Chondrocyte (in vitro differentiated cells): ENCODE data around the gene BCAR3. TPM values are rescaled to one million over a fixed set of nuclear protein-coding genes. Genes with fewer than 3 reads are reported as not detected.

ENCODE experiments used
- DNase-seq: peaks from one replicate; pipeline ENCODE4 v3.0.0; 2021; ENCODE audit warnings: mixed read lengths, low spot score
- H3K27ac Mint-ChIP-seq: one replicate; pipeline ENCODE4 v1.8.0; 2021; ENCODE audit warnings: mild to moderate bottlenecking, moderate library complexity, mixed read lengths; ENCODE audit not compliant: unreplicated experiment
- H3K27me3 Mint-ChIP-seq: 2 replicates; pipeline ENCODE4 v1.8.0; 2021; ENCODE audit warnings: low read depth, mixed read lengths
- H3K36me3 Mint-ChIP-seq: 2 replicates; pipeline ENCODE4 v1.8.0; 2021; ENCODE audit warnings: low read depth, mixed read lengths
- H3K4me1 Mint-ChIP-seq: 2 replicates; pipeline ENCODE4 v1.8.0; 2021; ENCODE audit warnings: low read depth, mild to moderate bottlenecking, mixed read lengths
- H3K4me3 Mint-ChIP-seq: one replicate; pipeline ENCODE4 v1.8.0; 2021; ENCODE audit warnings: mild to moderate bottlenecking, moderate library complexity, mixed read lengths; ENCODE audit not compliant: unreplicated experiment
- H3K9me3 Mint-ChIP-seq: 2 replicates; pipeline ENCODE4 v1.8.0; 2021; ENCODE audit warnings: low read depth, mixed read lengths
- total RNA-seq: library from RNA; stranded (reverse); gene quantifications from 3 replicates; pipeline ENCODE4 v1.2.1, GENCODE V29; 2021
- TF ChIP-seq, protein P1 (sequence below): fragments of 200-600 bp; sonication (generic); IDR thresholded peaks from 2 replicates; pipeline ENCODE4 v1.5.0; 2021; ENCODE audit warnings: antibody characterized with exemption, mild to moderate bottlenecking, moderate library complexity

BCAR3 gene
- total RNA-seq, 1 donor from 2014 or later: 18.5 TPM

DNA sequence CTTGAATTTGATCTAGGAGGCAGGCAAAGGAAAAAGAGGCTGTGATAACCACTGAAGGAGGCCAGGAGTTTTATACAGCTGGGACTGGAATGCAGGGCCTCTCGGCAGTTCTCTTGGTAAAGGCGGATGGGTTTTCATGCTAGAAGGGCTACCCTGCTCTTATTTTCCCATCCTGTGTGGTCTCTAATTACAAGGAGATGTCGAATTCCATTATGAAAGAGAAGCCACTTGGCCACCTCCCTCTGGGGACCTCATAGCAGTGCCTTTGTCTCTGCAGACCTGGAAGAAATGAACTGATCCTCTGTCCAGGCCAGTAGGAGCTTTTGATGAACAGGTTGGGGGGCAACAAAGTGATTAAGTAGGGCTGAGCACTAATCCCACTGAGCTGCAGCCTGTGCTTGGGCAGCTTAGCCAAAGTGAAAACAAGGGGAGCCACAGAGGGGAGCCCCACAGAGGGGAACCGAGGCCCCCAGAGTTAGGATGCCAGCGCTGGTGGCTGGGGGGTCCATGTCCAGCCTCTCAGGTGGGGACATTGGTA is 42.2 kb upstream of the BCAR3 start:
- no peak overlapping the region for H3K27ac Mint-ChIP-seq
- H3K9me3 Mint-ChIP-seq: no peaks in the 10 kb centered on the region
- H3K36me3 Mint-ChIP-seq: no peaks in the 10 kb centered on the region
- DNase-seq: no peak
- TF ChIP-seq, protein P1, sequence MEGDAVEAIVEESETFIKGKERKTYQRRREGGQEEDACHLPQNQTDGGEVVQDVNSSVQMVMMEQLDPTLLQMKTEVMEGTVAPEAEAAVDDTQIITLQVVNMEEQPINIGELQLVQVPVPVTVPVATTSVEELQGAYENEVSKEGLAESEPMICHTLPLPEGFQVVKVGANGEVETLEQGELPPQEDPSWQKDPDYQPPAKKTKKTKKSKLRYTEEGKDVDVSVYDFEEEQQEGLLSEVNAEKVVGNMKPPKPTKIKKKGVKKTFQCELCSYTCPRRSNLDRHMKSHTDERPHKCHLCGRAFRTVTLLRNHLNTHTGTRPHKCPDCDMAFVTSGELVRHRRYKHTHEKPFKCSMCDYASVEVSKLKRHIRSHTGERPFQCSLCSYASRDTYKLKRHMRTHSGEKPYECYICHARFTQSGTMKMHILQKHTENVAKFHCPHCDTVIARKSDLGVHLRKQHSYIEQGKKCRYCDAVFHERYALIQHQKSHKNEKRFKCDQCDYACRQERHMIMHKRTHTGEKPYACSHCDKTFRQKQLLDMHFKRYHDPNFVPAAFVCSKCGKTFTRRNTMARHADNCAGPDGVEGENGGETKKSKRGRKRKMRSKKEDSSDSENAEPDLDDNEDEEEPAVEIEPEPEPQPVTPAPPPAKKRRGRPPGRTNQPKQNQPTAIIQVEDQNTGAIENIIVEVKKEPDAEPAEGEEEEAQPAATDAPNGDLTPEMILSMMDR: no peak
- H3K4me1 Mint-ChIP-seq: peaks cover 28% of the 10 kb centered on the region
- H3K4me3 Mint-ChIP-seq: no peak overlapping the region
- no peaks in the 10 kb centered on the region for H3K27me3 Mint-ChIP-seq

- no peaks in the 10 kb centered on the region for H3K9me3 Mint-ChIP-seq
- TF ChIP-seq, protein P1: no peak
- H3K36me3 Mint-ChIP-seq: no peaks in the 10 kb centered on the region
- H3K27ac Mint-ChIP-seq: peak overlapping the region; percentile 92
- peaks cover 28% of the 10 kb centered on the region for H3K4me1 Mint-ChIP-seq
- no peak for DNase-seq
- no peaks in the 10 kb centered on the region for H3K27me3 Mint-ChIP-seq
- H3K4me3 Mint-ChIP-seq: no peak overlapping the region
These were observed 41.5 kb upstream of the BCAR3 start for GRCh38 chr1:93723110-93723509.

DNA sequence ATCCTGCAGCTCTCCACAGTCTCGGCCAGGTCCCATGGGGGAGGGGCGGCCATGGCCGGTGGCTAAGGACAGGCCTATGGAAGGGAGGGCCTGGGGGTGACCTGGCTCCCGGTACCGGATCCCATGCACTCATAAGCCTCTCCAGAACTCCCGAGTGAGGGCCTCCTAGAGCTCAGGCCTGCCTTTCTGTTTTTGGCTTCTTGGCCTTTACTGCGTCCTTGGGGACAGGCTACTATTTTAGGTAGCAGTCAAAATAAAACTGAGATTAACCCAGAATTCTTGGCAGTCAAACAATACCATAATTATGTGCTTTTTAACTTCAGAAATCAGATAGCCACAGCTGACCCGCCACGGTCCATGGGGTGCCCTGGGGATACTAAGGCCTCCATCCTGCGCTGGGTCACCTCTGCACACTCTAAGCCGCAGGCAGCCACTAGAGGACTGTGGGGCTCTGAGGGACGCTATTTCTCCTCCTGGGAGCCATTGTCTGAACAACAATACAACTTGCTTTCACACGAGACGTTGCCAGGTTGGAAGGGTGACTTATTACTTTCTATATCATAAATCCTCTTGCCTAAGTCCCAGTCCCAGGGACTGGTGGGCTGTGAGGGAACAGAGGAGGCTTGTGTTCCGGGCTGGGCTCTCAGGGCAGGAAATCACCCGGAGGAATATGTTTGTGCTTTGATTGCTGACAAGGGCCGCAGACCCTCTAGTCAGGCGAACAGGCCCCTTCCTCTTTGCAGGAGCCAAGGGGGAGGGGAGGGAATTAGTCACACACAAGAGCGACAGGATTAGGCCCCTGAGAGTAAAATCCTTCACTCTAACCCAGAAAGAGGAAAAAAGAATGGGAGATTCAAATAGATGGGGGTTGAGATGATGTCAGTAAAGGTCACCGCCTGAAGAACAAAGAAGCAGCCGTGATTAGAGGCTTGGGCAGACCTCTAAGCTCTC is 40.7 kb upstream of the BCAR3 start:
- peak overlapping the region; percentile 92 for H3K27ac Mint-ChIP-seq
- no peaks in the 10 kb centered on the region for H3K9me3 Mint-ChIP-seq
- H3K4me3 Mint-ChIP-seq: peak overlapping the region; percentile 18
- TF ChIP-seq, protein P1: peak; percentile 25
- H3K27me3 Mint-ChIP-seq: no peaks in the 10 kb centered on the region
- H3K36me3 Mint-ChIP-seq: no peaks in the 10 kb centered on the region
- DNase-seq: no peak
- H3K4me1 Mint-ChIP-seq: peaks cover 28% of the 10 kb centered on the region

DNA sequence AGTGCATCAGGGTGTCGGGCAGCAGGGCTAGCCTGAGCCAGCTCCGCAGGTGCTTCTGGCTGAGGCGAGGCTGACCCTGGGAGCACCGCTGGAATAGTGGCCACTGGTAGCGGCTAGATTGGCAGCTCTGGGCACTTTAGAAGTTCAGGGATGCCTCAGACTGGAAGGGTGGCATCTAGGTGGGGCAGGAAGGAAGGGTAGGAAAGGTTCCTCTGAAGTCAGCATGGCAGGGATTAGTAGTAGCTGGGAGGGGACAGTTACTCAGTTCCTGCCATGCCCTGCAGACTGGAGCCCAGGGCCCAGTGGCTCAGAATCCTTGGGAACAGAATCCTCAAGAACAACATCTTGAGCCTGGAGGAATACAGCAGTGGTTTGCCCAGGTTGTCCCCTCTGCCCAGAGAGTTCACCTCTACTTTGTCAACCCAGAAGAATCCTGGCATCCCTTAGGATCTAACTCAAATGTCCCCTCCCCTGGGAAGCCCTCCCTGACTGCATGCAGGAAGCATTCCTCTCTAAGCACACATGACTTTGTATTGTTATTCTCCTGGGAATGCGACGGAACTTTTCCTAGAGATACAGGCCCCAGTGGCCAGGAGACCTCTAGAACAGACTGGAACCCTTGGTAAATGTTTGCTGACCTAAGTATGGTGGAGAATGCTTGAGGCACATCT is 39.5 kb upstream of the BCAR3 start:
- peaks cover 6% of the 10 kb centered on the region for H3K9me3 Mint-ChIP-seq
- H3K27ac Mint-ChIP-seq: no peak overlapping the region

More for the DNA sequence above, 39.5 kb upstream of the BCAR3 start:
- TF ChIP-seq, protein P1: no peak
- Mint-ChIP-seq H3K36me3 (peaks cover 1% of the 10 kb centered on the region), H3K4me1 (peaks cover 28% of the 10 kb centered on the region), H3K4me3 (no peak overlapping the region), H3K27me3 (no peaks in the 10 kb centered on the region)
- DNase-seq: no peak
